G401 (cell line): ENCODE data around the gene EIF3J. TPM values are rescaled to one million over a fixed set of nuclear protein-coding genes. Genes with fewer than 3 reads are reported as not detected.
A peak's percentile ranks its signal among the peaks of the same experiment; 100 is the strongest.

Source experiments
- DNase-seq: peaks from one replicate; pipeline ENCODE4 v3.0.0-alpha.2; 2015; ENCODE audit warnings: low spot score
- in situ Hi-C: cut with HindIII; loops from 2 replicates; pipeline ENCODE4 v1.10.0; 2016; ENCODE audit warnings: low sequenced_read_pairs, mixed read lengths
- total RNA-seq: library from RNA; depleted of rRNA; stranded (reverse); fragments of >200 nt; shearing (Covaris generic); gene quantifications from 2 replicates; pipeline ENCODE4 v1.2.3, GENCODE V29; 2014; rRNA removed

Gene EIF3J
- total RNA-seq, 1 experiment from 2014 or later: 77.0 TPM

GRCh38 chr15:44584162-44584749, 47.3 kb downstream of the EIF3J start:
- peak; percentile 27 for DNase-seq
- in situ Hi-C loops: no loop called here

GRCh38 chr15:44585633-44586032, 48.7 kb downstream of the EIF3J start:
- in situ Hi-C loops: no loop called here
- DNase-seq: no peak

GRCh38 chr15:44588541-44588940, 51.6 kb downstream of the EIF3J start:
- in situ Hi-C loops: no loop called here
- DNase-seq: no peak

- in situ Hi-C loops: no loop called here
- DNase-seq: no peak
Measured at GRCh38 chr15:44591326-44591725, 54.4 kb downstream of the EIF3J start.

- no peak for DNase-seq
- in situ Hi-C loops: no loop called here
Measured at GRCh38 chr15:44593042-44593736, 56.2 kb downstream of the EIF3J start.

- in situ Hi-C loops: no loop called here
- DNase-seq: no peak
Measured at GRCh38 chr15:44595246-44595645, 58.3 kb downstream of the EIF3J start.

GRCh38 chr15:44595656-44596510, 58.9 kb downstream of the EIF3J start:
- no peak for DNase-seq
- in situ Hi-C loops: no loop called here

- DNase-seq: no peak
- in situ Hi-C loops: no loop called here
Measured at GRCh38 chr15:44596511-44597010, 59.6 kb downstream of the EIF3J start.

GRCh38 chr15:44598066-44598465, 61.1 kb downstream of the EIF3J start:
- no peak for DNase-seq
- in situ Hi-C loops: no loop called here

GRCh38 chr15:44598892-44599291, 61.9 kb downstream of the EIF3J start:
- in situ Hi-C loops: no loop called here
- no peak for DNase-seq

- in situ Hi-C loops: no loop called here
- no peak for DNase-seq
Measured at GRCh38 chr15:44603126-44603525, 66.2 kb downstream of the EIF3J start.

- in situ Hi-C loops: no loop called here
- DNase-seq: no peak
Measured at GRCh38 chr15:44606740-44607139, 69.8 kb downstream of the EIF3J start.

Other genes with a start within 250 kb of the EIF3J start
- 41.5 and 59.2 TPM in 2 replicates for gene GOLM2, start 248.4 kb upstream of the EIF3J start, total RNA-seq
- 52.2 and 132 TPM in 2 replicates for gene CTDSPL2, start 109.5 kb upstream of the EIF3J start, total RNA-seq
- 43.8 and 44.9 TPM in 2 replicates for gene SPG11, start 126.5 kb downstream of the EIF3J start, total RNA-seq
- not detected in 2 replicates for gene PATL2, start 174.2 kb downstream of the EIF3J start, total RNA-seq
- 977 and 997 TPM in 2 replicates for gene B2M, start 174.4 kb downstream of the EIF3J start, total RNA-seq
- gene TRIM69, start 199.4 kb downstream of the EIF3J start, total RNA-seq: 9.2 and 10.6 TPM in 2 replicates